ENCODE measurements around the gene PTRH2.
A peak's percentile ranks its signal among the peaks of the same experiment; 100 is the strongest.

PTRH2 gene

DNA sequence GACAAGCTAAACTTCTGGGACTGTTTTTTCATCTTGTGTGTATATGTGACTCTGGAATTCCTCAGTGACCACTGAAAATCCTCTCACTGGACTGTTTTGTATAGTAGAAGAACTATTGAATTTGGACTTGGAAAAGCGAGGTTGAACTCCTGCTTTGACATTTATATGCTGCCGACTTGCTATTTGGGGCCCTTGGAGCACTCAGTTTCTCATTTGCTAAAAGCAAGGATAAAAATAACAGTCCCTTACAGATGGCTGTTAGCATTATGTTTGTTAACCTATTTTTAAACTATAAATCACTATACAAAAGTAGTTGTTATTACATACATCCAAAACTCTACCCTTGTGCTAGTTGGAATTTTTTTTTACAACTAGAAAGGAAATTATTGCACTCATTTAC lies 9.2 kb upstream of the PTRH2 start:
- DNase-seq: no peak

DNA sequence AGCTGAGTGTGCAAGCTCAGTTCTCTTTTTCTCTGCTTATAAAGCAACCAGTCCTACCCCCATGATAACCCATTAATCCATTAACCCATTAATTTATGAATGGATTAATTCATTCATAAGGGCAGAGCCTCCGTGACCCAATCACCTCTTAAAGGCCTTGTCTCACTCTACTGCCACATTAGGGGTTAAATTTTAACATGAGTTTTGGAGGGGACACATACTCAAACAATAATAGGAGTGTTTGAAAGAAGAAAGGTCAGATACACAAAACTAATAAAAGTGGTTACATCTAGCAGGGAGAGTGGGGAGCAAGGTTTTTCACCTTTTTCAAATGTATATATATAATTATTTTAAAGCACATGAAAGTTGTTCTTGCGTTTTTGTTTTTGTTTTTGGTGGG lies 7.0 kb upstream of the PTRH2 start:
- no peak for DNase-seq

GRCh38 chr17:59712862-59713261 lies 5.6 kb upstream of the PTRH2 start:
- no peak for DNase-seq

GRCh38 chr17:59711936-59712335 lies 4.7 kb upstream of the PTRH2 start:
- DNase-seq: no peak

- peak; percentile 54 for DNase-seq
Observed at GRCh38 chr17:59707971-59708430, 771 bp upstream of the PTRH2 start.

DNA sequence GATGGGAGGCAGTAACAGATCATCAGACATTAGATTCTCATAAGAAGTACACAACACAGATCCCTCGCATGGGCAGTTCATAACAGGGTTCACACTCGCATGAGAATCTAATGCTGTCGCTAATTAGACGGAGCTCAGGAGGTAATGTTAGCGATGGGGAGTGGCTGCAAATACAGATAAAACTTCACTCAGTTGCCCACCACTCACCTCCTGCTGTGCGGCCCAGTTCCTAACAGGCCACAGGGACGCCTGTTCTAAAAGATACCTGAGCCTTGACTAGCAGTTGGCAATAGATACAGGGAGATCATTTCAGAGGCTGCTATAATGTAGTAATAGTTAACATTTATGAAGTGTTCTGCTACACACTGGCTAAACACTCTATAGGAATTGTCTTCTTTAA lies 4.9 kb downstream of the PTRH2 start:
- peak; percentile 17 for DNase-seq

DNA sequence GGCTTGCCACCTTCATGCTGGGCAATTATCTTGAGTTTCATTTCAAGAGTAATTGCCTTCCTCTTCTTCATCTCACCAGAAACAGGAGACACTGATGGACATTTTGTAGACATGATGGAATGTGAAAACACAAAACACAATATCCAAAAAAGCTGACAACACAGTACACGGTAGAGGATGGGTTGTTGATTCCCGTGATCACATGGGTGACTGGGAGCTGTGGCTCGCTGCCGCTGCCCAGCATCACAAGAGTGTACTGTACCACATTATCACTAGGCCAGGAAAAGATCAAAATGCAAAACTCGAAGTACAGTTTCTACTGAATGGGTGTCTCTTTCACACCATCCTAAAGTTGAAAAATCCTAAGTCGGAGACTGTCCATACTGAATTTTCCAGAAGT lies 7.4 kb downstream of the PTRH2 start:
- no peak for DNase-seq

- no peak for DNase-seq
Observed at GRCh38 chr17:59699218-59699617, 8.0 kb downstream of the PTRH2 start.

DNA sequence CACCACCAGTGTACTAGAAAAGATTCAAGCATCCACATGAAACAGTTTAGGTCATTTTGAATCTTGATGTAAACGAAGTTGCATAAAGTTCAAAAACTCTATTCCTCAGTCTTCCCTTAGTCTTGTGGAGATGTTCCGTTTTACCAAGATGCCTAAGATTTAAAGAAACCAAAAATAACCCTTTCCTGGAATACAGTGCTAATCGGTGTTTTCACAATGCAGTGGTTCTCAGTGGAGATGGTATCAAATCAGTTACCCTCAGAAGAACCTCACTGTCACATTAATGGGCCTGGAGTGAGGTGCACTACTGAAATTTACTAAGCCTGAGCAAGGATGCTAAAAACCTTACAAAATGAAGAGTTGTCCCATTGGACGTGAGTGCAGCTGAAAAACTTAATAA lies 9.1 kb downstream of the PTRH2 start:
- no peak for DNase-seq

DNA sequence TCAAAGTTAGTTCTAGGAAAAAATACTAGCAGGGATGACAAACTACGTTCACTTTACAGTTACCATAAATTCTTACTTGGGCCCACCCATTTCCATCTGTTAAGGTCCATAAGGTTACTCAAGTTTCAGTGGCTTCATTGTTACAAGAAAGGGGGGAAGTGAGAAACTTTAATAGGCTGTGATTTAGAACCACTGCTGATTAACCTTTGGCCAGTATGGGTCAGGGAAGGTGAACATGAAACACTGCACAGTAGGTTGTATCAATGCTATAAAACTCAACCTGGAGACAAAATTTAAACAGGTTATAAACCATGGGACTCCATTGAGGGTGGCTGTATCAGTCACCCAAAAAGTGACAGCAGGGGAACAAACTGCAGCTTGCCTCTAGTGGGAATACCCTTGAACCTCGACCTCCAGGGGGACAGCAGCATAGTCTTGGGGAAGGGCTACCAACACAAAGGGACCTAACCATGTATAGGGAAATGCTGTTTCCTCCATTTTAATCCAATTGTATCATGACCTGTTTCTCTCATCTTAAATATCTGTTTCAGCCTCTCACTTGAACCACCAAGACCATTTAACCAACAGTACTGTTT lies 10.4 kb downstream of the PTRH2 start:
- no peak for DNase-seq

- DNase-seq: no peak
Observed at GRCh38 chr17:59695945-59696681, 11.1 kb downstream of the PTRH2 start.

GRCh38 chr17:59694344-59694743 lies 12.9 kb downstream of the PTRH2 start:
- DNase-seq: no peak

DNA sequence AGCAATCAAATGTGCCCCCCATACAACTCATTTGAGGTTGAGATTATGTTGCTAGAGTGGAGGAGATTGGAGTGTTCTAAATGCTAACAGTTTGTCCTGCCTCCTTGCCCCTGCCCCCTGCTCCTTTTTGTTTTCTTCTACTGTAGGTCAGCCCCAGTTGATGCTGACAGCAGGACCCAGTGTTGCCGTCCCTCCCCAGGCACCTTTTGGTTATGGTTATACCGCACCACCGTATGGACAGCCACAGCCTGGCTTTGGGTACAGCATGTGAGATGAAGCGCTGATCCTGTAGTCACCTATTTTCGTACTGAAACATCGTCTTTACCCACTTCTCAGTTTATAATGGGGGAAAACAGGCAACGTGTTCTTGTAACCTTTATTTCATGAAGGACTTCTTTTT lies 13.6 kb downstream of the PTRH2 start:
- DNase-seq: no peak

GRCh38 chr17:59688496-59688895 lies 18.7 kb downstream of the PTRH2 start:
- no peak for DNase-seq

DNA sequence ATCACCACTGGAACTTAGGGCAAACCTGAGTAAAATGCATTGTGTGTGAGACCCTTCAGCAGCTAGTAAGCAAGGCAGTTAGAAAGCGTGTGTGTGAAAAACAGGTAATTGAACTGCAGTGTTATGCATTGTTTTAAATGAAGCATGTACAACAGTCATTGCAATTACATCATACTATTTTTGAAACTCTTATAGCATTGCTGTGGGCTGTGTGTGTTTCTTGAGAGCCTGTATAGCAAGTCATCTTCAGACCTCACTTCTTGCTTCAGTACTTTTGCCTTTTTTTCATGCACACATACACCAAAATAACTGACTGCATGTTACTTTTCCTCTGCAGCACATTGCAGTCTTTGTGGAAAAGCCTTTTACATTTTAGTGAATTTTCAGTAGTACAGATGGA lies 19.2 kb downstream of the PTRH2 start:
- DNase-seq: no peak

DNA sequence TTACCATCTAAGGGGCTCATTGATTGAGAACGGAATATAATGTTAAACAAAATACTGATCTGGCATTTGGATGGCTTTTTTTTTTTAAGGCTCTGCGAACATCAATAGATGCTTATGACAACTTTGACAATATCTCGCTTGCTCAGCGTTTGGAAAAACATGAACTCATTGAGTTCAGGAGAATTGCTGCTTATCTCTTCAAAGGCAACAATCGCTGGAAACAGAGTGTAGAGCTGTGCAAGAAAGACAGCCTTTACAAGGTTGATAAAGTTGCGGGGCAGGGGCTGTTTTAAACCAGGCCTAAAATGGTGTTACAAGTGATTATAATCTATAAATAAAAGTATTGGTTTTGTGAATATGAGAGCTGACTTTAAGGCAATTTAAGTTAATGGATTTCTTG lies 22.3 kb downstream of the PTRH2 start:
- no peak for DNase-seq

GRCh38 chr17:59683283-59683682 lies 23.9 kb downstream of the PTRH2 start:
- no peak for DNase-seq

DNA sequence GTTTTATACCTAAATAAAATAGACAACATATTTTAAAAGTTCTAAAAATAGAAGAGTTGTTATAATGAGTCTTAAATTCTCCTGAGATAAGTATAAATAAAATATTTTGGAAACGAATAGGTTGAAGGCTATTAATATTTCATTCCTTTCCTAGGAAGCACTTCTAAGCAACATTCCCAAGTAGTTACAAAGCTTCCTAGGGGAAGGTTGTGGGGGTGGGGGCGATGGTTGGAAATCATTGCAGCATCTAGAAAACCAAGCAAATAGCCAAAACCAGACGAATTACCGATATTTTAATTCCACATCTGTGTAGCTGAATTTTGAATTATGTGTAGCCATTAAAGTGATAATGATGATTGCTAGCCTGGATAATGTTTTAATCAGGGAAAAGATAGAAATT lies 26.9 kb downstream of the PTRH2 start:
- DNase-seq: no peak

- no peak for DNase-seq
Observed at GRCh38 chr17:59678918-59679317, 28.3 kb downstream of the PTRH2 start.

- no peak for DNase-seq
Observed at GRCh38 chr17:59676716-59677115, 30.5 kb downstream of the PTRH2 start.

- DNase-seq: no peak
Observed at GRCh38 chr17:59675231-59675630, 32.0 kb downstream of the PTRH2 start.

- no peak for DNase-seq
Observed at GRCh38 chr17:59671386-59671785, 35.8 kb downstream of the PTRH2 start.

DNA sequence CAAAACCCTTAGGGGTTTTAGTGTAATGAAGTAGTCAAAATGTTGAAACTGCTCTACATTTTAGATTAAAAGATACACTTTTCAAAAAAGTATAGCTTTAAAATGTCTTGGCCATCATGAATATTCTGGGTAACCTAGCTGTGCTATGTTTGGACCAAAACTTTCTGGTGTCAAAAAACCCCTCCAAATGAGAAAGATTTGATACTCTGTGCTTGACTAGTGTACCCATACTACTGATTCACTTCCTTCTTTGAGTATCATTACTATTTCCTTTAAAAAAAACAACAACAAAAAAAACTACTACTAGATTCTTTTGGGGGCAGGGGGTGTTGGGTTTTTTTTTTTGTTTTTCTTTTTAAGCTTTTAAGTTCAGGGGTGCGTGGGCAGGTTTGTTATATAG lies 37.3 kb downstream of the PTRH2 start:
- no peak for DNase-seq

DNA sequence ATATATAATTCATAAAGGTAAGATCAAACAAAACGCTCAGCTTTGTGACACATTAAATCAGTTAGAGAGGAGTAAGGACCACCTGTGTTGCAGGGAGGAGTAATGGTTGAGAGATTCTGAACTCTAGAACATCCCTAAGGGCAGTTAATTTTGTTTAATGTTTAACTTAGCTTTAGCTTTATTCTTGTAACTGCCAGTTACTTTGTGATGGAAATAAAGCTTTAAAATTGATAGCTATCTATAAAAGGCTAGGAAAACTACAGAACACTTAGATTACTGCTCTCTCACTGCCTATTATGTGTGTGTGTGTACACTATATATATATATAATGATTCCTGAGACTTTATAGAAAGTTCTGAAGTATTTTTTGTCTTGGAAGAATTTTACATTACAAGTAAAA lies 37.8 kb downstream of the PTRH2 start:
- no peak for DNase-seq

GRCh38 chr17:59668816-59669215 lies 38.4 kb downstream of the PTRH2 start:
- no peak for DNase-seq
